ENCODE results near the gene NEAT1.
"Not testable (repeated sequence)": the region's sequence is repeated elsewhere in the genome, so short reads cannot be mapped to it uniquely, and the experiment has no call there.

Gene NEAT1

GRCh38 chr11:65448418-65449105, 26.0 kb downstream of the NEAT1 start:
- DNase-seq (ENCODE audit: extremely low read depth in 1 of 2, low read depth in 1 of 2), result no peak

GRCh38 chr11:65451301-65451700, 28.7 kb downstream of the NEAT1 start:
- DNase-seq (ENCODE audit: extremely low read depth in 1 of 2, low read depth in 1 of 2), result not testable (repeated sequence)

- not testable (repeated sequence) for DNase-seq (ENCODE audit: extremely low read depth in 1 of 2, low read depth in 1 of 2)
Observed at GRCh38 chr11:65452259-65452658, 29.7 kb downstream of the NEAT1 start.

- no peak for DNase-seq (ENCODE audit: extremely low read depth in 1 of 2, low read depth in 1 of 2)
Observed at GRCh38 chr11:65452806-65453490, 30.4 kb downstream of the NEAT1 start.

- DNase-seq (ENCODE audit: extremely low read depth in 1 of 2, low read depth in 1 of 2), result no peak
Observed at GRCh38 chr11:65454311-65454695, 31.7 kb downstream of the NEAT1 start.

GRCh38 chr11:65454696-65455456, 32.3 kb downstream of the NEAT1 start:
- DNase-seq (ENCODE audit: extremely low read depth in 1 of 2, low read depth in 1 of 2), result peak; percentile 38 to 71

- no peak for DNase-seq (ENCODE audit: extremely low read depth in 1 of 2, low read depth in 1 of 2)
Observed at GRCh38 chr11:65456418-65456817, 33.8 kb downstream of the NEAT1 start.

- no peak for DNase-seq (ENCODE audit: extremely low read depth in 1 of 2, low read depth in 1 of 2)
Observed at GRCh38 chr11:65459552-65459951, 37.0 kb downstream of the NEAT1 start.

GRCh38 chr11:65465471-65465870, 42.9 kb downstream of the NEAT1 start:
- DNase-seq (ENCODE audit: extremely low read depth in 1 of 2, low read depth in 1 of 2), result not testable (repeated sequence)

GRCh38 chr11:65467306-65467705, 44.7 kb downstream of the NEAT1 start:
- DNase-seq (ENCODE audit: extremely low read depth in 1 of 2, low read depth in 1 of 2), result not testable (repeated sequence)

- DNase-seq (ENCODE audit: extremely low read depth in 1 of 2, low read depth in 1 of 2), result no peak
Observed at GRCh38 chr11:65468874-65469333, 46.3 kb downstream of the NEAT1 start.

GRCh38 chr11:65470433-65471049, 47.9 kb downstream of the NEAT1 start:
- no peak for DNase-seq (ENCODE audit: extremely low read depth in 1 of 2, low read depth in 1 of 2)

GRCh38 chr11:65471447-65471891, 48.9 kb downstream of the NEAT1 start:
- DNase-seq (ENCODE audit: extremely low read depth in 1 of 2, low read depth in 1 of 2), result no peak

GRCh38 chr11:65472588-65473277, 50.1 kb downstream of the NEAT1 start:
- DNase-seq (ENCODE audit: extremely low read depth in 1 of 2, low read depth in 1 of 2), result not testable (repeated sequence)

GRCh38 chr11:65473278-65473860, 50.8 kb downstream of the NEAT1 start:
- DNase-seq (ENCODE audit: extremely low read depth in 1 of 2, low read depth in 1 of 2), result no peak

- no peak for DNase-seq (ENCODE audit: extremely low read depth in 1 of 2, low read depth in 1 of 2)
Observed at GRCh38 chr11:65474864-65475263, 52.3 kb downstream of the NEAT1 start.

GRCh38 chr11:65476632-65477148, 54.1 kb downstream of the NEAT1 start:
- DNase-seq (ENCODE audit: extremely low read depth in 1 of 2, low read depth in 1 of 2), result no peak

- peak; percentile 81 to 86 for DNase-seq (ENCODE audit: extremely low read depth in 1 of 2, low read depth in 1 of 2)
Observed at GRCh38 chr11:65477149-65477965, 54.8 kb downstream of the NEAT1 start.

Measured in activated CD8-positive, alpha-beta memory T cell treated with anti-CD3 and anti-CD28 coated beads for 1 hour (primary cell).